GM21515 (cell line): ENCODE results near the gene ATP8B4.
"Not testable (repeated sequence)": the region's sequence is repeated elsewhere in the genome, so short reads cannot be mapped to it uniquely, and the experiment has no call there.

Experiments
- ATAC-seq: cut with Tn5 transposase; IDR thresholded peaks from one replicate; pipeline ENCODE4 v1.9.1; 2021; ENCODE audit not compliant: unreplicated experiment

The ATP8B4 gene

GRCh38 chr15:50138391-50138790, 19.4 kb upstream of the ATP8B4 start:
- ATAC-seq = no peak

GRCh38 chr15:50137893-50138292, 18.9 kb upstream of the ATP8B4 start:
- no peak for ATAC-seq

DNA sequence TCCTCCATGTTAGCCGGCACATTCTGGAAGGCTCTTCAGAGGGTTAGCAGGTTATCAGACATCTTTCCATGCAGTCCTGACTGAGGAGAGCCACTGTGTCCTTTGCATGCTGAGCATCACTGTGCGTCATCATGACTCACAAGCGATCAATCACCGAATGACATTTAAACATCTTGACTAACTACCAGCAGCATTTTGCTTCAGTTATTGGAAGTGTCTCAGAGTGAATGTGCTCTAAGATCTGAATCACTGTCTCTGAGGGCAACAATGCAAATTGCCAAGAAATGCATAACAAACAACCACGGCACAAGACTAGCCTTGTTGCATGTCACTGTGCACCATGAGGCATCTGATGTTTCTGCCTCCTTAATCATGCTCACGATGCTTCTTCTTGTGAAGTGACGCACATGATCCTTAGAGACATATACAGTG, 18.3 kb upstream of the ATP8B4 start:
- no peak for ATAC-seq

GRCh38 chr15:50135031-50135551, 16.1 kb upstream of the ATP8B4 start:
- ATAC-seq = no peak

GRCh38 chr15:50134524-50135024, 15.5 kb upstream of the ATP8B4 start:
- no peak for ATAC-seq

DNA sequence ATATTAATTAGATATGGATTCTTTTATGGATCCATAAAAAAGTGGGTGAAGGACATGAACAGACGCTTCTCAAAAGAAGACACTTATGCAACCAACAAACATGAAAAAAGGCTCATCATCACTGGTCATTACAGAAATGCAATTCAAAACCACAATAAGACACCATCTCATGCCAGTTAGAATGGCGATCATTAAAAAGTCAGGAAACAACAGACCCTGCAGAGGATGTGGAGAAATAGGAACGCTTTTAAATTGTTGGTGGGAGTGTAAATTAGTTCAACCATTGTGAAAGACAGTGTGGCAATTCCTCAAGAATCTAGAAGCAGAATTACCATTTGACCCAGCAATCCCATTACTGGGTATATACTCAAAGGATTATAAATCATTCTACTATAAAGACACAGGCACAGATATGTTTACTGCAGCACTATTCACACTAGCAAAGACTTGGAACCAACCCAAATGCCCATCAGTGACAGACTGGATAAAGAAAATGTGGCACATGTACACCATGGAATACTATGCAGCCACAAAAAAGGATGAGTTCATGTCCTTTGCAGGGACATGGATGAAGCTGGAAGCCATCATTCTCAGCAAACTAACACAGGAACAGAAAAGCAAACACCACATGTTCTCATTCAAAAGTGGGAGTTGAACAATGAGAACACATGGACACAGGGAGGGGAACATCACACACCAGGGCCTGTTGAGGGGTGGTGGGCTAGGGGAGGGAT, 13.4 kb upstream of the ATP8B4 start:
- not testable (repeated sequence) for ATAC-seq

DNA sequence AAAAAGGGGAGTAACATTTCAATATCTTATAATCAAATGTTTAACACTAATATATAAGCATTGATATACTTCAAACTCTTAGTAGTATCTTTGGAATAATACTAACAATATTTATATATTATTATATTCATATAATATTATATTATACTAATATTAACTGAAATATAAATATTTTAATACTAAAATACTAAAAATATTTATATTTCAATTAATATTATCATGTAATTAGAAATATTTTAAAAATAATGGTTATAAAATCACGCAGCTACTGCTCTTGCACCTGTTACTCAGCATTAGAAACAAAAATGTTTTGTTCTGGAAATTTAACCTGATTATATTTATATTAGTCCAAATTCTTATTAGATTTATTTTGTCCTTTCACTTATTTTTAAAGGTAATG, 12.6 kb upstream of the ATP8B4 start:
- ATAC-seq = no peak

GRCh38 chr15:50128266-50128665, 9.2 kb upstream of the ATP8B4 start:
- ATAC-seq = no peak

- no peak for ATAC-seq
Observed at GRCh38 chr15:50127255-50127777, 8.3 kb upstream of the ATP8B4 start.

DNA sequence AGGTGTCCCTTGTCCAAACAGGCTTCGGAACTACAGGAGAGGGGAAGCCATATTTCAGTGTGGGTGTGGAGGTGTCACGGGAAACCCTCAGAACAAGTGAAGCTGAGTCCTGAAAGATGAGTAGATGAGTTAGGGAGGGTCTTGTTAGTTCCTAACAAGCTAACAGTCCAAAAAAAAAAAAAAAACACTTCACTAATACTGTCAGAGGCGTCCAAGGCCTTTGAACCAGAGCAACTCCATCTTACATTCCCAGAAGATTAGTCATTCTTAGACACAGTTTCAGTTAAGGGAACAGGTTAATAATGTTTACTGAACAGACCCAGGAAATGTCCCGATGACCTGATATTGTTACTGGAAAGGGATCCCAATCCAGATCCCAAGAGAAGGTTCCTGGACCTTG, 7.0 kb upstream of the ATP8B4 start:
- no peak for ATAC-seq

DNA sequence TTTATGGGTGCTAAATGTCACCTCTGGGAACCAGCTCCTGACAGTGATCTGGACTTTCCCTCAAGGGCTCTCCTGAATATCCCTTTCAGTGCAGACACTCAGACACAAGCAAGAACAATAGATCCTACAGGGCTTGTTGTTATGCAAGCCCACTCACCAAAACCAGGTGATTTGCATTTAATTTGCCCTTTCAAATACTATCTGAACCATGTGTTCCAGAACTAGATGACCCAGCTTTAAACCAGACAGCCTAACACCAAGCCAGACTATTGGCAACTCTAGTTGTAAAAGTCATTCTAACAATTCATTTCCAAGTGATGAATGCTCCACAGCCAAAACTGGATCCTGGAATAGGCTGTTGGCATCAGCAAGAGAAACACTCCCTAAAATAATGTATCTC, 5.6 kb upstream of the ATP8B4 start:
- ATAC-seq = no peak

DNA sequence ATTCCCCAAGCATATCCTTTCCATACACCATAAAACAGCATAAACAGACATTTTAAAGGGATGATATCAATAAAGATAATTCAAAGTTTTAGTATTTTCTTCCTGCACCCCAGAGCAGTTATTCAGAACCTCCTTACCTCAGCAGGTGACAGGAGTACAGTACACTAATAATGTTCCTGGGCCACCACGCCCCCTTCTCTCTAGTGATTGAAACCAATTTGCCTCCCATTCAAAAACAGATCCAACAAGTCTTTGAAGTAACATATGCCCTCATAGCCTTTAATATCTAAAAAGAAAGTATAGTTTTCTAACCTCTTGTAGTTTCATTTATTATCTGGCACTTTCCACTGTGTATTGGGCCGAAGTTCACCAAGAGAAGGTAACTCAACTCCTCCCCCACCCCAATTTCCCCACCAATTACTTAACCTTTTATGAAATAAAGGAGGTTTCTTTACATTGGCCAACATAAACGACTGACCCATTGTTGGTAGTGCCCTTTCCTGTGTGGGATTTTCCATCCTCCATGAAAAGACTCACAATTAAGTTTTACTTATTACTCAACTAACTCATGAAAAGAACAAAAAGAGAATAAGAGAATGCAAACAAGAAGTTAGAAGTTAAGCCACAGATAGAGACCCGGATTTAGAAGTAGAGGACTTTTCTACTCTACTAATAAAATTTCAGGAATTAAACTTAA, 5.0 kb upstream of the ATP8B4 start:
- no peak for ATAC-seq

GRCh38 chr15:50120729-50121128, 1.7 kb upstream of the ATP8B4 start:
- ATAC-seq = no peak

DNA sequence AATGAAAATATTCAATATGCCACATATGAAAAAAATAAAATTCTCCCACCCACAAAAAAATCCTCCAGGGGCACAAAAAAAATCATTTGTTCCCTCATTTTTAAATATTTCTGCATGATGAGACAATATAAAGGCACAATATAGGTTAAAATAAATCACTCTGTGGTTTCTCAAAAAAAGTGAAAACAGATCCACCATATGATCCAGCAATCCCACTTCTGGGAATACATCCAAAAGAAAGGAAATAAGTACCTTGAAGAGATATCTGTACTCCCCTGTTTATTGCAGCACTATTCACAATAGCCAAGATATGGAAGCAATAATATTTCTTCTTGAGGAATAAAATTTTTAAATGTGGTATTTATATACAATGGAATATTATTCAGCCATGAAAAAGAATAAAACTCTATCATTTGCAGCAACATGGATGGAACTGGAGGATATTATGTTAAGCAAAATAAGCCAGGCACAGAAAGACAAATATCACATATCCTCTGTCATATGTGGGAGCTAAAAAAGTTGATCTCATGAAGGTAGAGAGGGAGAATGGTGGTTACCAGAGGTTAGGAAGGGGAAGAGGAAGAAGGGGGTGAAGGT, 1.5 kb downstream of the ATP8B4 start:
- no peak for ATAC-seq

DNA sequence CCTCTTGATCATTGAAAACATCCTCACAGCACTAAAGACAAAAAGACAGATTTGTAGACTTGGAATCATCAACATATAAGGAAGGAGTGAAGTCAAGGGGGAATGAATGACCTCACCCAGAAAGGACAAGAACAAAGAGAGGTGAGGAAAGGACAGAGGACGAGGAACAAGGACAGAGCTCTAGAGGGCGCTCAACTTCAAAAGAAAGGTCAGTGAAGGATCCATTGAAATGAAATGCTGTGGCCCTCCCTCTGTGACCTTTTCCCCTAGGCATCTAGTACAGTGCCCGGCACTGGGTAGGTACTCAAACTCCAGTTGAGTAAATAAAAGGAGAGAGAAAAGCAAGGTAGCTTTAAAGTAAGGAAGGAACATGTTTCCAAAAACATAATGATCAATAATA, 2.6 kb downstream of the ATP8B4 start:
- no peak for ATAC-seq

GRCh38 chr15:50113992-50114780, 4.8 kb downstream of the ATP8B4 start:
- ATAC-seq = no peak

- no peak for ATAC-seq
Observed at GRCh38 chr15:50113187-50113505, 5.9 kb downstream of the ATP8B4 start.

- no peak for ATAC-seq
Observed at GRCh38 chr15:50112488-50113186, 6.4 kb downstream of the ATP8B4 start.

DNA sequence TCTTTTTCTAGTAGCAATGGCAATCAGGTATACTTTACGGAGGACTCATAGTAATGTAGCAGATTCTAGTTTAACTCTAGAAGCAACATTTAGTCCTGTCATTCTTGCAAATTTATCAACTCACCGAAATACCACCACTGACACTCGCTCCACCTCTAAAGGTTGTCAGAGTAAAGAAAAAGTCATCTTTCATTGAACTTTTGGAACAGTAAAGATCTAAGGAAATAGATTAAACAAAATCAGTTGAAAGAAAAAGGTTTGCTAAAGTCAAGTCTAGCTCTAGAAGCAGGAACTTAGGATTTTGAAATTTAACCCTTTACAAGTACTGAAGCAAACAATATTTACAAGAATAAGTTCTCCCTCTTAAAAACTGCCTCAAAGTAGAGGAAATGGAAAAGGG, 8.7 kb downstream of the ATP8B4 start:
- ATAC-seq = no peak
